Measurements from ENCODE around the gene MTR. TPM values are rescaled to one million over a fixed set of nuclear protein-coding genes. Genes with fewer than 3 reads are reported as not detected.

The MTR gene
- total RNA-seq, 1 experiment from 2014 or later = 35.5 TPM

- Histone ChIP-seq H3K23ac (ENCODE audit: insufficient read length, low read depth, low read length) (no peak overlapping the region), H3T11ph (ENCODE audit: low read length) (no peak overlapping the region), H3K9ac (ENCODE audit: extremely low read depth, insufficient read length, low read length) (no peak overlapping the region), H3K23me2 (ENCODE audit: insufficient read length, low read depth, low read length, poor library complexity, severe bottlenecking) (no peaks in the 10 kb centered on the region), H2AFZ (ENCODE audit: low read length) (peak overlapping the region; percentile 93), H4K91ac (ENCODE audit: insufficient read length, low read depth, low read length) (no peak overlapping the region), H2BK15ac (ENCODE audit: low read depth, low read length) (no peak overlapping the region), H3K14ac (ENCODE audit: insufficient read depth, low read length) (no peak overlapping the region), H3K79me2 (ENCODE audit: insufficient read depth, low read length) (no peaks in the 10 kb centered on the region), H2BK20ac (ENCODE audit: low read depth, low read length, poor library complexity, severe bottlenecking) (no peak overlapping the region), H3K27ac (ENCODE audit: insufficient read length, low read depth, low read length) (no peak overlapping the region), H3K9me3 (ENCODE audit: control insufficient read depth, low read depth, low read length) (no peaks in the 10 kb centered on the region), H3K4me1 (ENCODE audit: insufficient read depth, low read length) (no peaks in the 10 kb centered on the region), H3K79me1 (ENCODE audit: insufficient read depth, low read depth, low read length, poor library complexity, severe bottlenecking) (no peaks in the 10 kb centered on the region), H2AK5ac (ENCODE audit: insufficient read length, low read length) (no peak overlapping the region), H3K4ac (ENCODE audit: low read depth, low read length) (no peak overlapping the region), H3K18ac (ENCODE audit: insufficient read length, low read depth, low read length) (no peak overlapping the region), H3K27me3 (ENCODE audit: insufficient read depth, low read length) (no peaks in the 10 kb centered on the region), H4K5ac (ENCODE audit: insufficient read length, low read depth, low read length) (no peak overlapping the region), H2BK5ac (ENCODE audit: insufficient read length, low read length) (no peak overlapping the region), H2BK12ac (ENCODE audit: insufficient read length, low read depth, low read length) (no peak overlapping the region), H3K56ac (ENCODE audit: insufficient read length, low read depth, low read length) (no peak overlapping the region), H4K20me1 (ENCODE audit: control insufficient read depth, insufficient read depth, insufficient read length) (no peaks in the 10 kb centered on the region), H2BK120ac (ENCODE audit: low read depth, low read length, poor library complexity, severe bottlenecking) (no peak overlapping the region), H3K4me2 (ENCODE audit: insufficient read depth, insufficient read length, low read length) (no peak overlapping the region), H4K8ac (replicated peaks; ENCODE audit: insufficient read length, low read depth, low read length) (no peak overlapping the region)
- WGBS (ENCODE audit: extremely low coverage, insufficient read length, low lambda C conversion rate) = no CpG with 5 or more reads among the region's 3 CpGs
- Mint-ChIP-seq H3K4me1 (peaks cover 2% of the 10 kb centered on the region in 2 experiments; a peak in 3 of 4 replicates), H3K27ac (peak overlapping the region in 1 of 3 experiments; percentile 61; a peak in 2 of 7 replicates), H3K36me3 (ENCODE audit: insufficient read depth in 1 of 3, low read depth in 3 of 3) (peaks cover 0 to 6% (median 4%) of the 10 kb centered on the region in 3 experiments; a peak in 5 of 7 replicates), H3K27me3 (ENCODE audit: low read depth) (no peaks in the 10 kb centered on the region), H3K9me3 (no peaks in the 10 kb centered on the region), H3K4me3 (0 out of 5 replicates have a peak overlapping the region, but pooled peaks of 1 of the 2 experiments have one; percentile 39)
- DNase-seq = no peak
- peak; percentile 83 for TF ChIP-seq CTCF (conservative IDR thresholded peaks at IDR 0.05)
These were observed 35.7 kb upstream of the MTR start for GRCh38 chr1:236759252-236759859.
